ELF-1 (cell line): ENCODE results near the gene ACTRT2.

Experiments
- DNase-seq: peaks from one replicate; pipeline ENCODE4 v3.0.0-alpha.2; 2016; ENCODE audit warnings: low read depth, low spot score

The ACTRT2 gene

GRCh38 chr1:2983706-2984398 lies 37.4 kb upstream of the ACTRT2 start:
- no peak for DNase-seq

- DNase-seq, result no peak
Measured at GRCh38 chr1:2984399-2985061, 36.7 kb upstream of the ACTRT2 start.

GRCh38 chr1:2985067-2985561 lies 36.2 kb upstream of the ACTRT2 start:
- DNase-seq, result peak; percentile 32

GRCh38 chr1:2985694-2986548 lies 35.3 kb upstream of the ACTRT2 start:
- no peak for DNase-seq

- DNase-seq, result no peak
Measured at GRCh38 chr1:2986549-2987305, 34.5 kb upstream of the ACTRT2 start.

GRCh38 chr1:2987773-2988172 lies 33.5 kb upstream of the ACTRT2 start:
- DNase-seq, result no peak

GRCh38 chr1:2988256-2988655 lies 33.0 kb upstream of the ACTRT2 start:
- DNase-seq, result no peak

GRCh38 chr1:2989185-2989584 lies 32.1 kb upstream of the ACTRT2 start:
- DNase-seq, result no peak

GRCh38 chr1:2989976-2990375 lies 31.3 kb upstream of the ACTRT2 start:
- no peak for DNase-seq

GRCh38 chr1:2990376-2991115 lies 30.7 kb upstream of the ACTRT2 start:
- DNase-seq, result no peak

GRCh38 chr1:2991753-2992495 lies 29.3 kb upstream of the ACTRT2 start:
- DNase-seq, result no peak

- no peak for DNase-seq
Measured at GRCh38 chr1:2998503-2999100, 22.7 kb upstream of the ACTRT2 start.

- DNase-seq, result no peak
Measured at GRCh38 chr1:2999138-2999537, 22.1 kb upstream of the ACTRT2 start.

GRCh38 chr1:2999571-2999970 lies 21.7 kb upstream of the ACTRT2 start:
- no peak for DNase-seq

- DNase-seq, result no peak
Measured at GRCh38 chr1:3000214-3000613, 21.1 kb upstream of the ACTRT2 start.

- DNase-seq, result no peak
Measured at GRCh38 chr1:3000671-3001470, 20.4 kb upstream of the ACTRT2 start.

GRCh38 chr1:3001471-3002348 lies 19.6 kb upstream of the ACTRT2 start:
- DNase-seq, result no peak
